ENCODE results near the gene STING1.

DNA sequence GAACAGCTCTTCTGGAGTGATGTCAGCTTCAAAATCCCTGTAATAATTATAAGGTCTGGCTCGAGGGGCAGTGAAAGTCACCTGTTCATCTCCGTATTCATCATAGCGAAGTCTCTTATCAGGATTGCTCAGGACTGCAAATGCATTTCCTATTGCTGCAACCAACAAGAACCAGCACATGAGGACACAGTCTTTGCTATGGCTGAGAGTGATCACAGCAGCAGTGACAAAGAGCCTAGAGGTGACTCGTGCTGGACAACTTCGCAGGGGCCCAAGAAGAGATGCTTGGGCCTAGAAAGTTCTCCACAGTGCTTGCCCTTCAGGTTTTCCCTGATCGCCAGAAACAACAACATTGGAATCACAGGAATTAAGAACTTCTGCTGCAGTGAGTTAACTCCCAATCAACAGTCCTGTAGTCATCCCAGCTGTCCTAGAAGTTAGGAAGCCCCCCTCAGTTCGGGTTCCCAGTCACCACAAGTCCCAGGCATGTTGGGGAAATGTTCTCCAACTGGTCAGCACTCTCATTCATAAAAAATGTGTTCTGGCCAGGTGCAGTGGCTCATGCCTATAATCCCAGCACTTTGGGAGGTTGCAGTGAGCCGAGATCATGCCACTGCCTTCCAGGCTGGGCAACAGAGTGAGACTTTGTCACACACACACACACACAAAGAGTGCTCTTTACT, 56.2 kb downstream of the STING1 start:
- TF ChIP-seq, protein P1, sequence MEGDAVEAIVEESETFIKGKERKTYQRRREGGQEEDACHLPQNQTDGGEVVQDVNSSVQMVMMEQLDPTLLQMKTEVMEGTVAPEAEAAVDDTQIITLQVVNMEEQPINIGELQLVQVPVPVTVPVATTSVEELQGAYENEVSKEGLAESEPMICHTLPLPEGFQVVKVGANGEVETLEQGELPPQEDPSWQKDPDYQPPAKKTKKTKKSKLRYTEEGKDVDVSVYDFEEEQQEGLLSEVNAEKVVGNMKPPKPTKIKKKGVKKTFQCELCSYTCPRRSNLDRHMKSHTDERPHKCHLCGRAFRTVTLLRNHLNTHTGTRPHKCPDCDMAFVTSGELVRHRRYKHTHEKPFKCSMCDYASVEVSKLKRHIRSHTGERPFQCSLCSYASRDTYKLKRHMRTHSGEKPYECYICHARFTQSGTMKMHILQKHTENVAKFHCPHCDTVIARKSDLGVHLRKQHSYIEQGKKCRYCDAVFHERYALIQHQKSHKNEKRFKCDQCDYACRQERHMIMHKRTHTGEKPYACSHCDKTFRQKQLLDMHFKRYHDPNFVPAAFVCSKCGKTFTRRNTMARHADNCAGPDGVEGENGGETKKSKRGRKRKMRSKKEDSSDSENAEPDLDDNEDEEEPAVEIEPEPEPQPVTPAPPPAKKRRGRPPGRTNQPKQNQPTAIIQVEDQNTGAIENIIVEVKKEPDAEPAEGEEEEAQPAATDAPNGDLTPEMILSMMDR (IDR thresholded peaks at IDR 0.05): no peak
- no peak for TF ChIP-seq POLR2A (IDR thresholded peaks at IDR 0.05)

Measured in testis (tissue), 2 donors.